GM19023 (cell line): ENCODE measurements around the gene IGFL1.
"Not testable (repeated sequence)": the region's sequence is repeated elsewhere in the genome, so short reads cannot be mapped to it uniquely, and the experiment has no call there.

Source experiments
- ATAC-seq: cut with Tn5 transposase; IDR thresholded peaks from one replicate; pipeline ENCODE4 v1.9.1; 2021; ENCODE audit warnings: mild to moderate bottlenecking, moderate library complexity; ENCODE audit not compliant: unreplicated experiment

Gene IGFL1

DNA sequence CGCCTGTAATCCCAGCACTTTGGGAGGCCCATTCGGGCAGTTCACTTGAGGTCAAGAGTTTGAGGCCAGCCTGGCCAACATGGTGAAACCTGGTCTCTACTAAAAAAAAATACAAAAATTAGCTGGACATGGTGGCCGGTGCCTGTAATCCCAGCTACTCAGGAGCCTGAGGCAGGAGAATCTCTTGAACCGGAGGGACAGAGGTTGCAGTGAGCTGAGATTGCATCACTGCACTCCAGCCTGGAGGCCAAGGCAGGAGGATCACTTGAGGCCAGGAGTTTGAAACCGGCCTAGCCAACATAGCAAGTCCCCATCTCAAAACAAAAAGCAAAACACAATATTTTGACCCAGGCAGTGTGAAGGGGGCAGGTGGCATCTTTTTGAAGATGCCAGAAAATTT, 35.3 kb downstream of the IGFL1 start:
- ATAC-seq: not testable (repeated sequence)

DNA sequence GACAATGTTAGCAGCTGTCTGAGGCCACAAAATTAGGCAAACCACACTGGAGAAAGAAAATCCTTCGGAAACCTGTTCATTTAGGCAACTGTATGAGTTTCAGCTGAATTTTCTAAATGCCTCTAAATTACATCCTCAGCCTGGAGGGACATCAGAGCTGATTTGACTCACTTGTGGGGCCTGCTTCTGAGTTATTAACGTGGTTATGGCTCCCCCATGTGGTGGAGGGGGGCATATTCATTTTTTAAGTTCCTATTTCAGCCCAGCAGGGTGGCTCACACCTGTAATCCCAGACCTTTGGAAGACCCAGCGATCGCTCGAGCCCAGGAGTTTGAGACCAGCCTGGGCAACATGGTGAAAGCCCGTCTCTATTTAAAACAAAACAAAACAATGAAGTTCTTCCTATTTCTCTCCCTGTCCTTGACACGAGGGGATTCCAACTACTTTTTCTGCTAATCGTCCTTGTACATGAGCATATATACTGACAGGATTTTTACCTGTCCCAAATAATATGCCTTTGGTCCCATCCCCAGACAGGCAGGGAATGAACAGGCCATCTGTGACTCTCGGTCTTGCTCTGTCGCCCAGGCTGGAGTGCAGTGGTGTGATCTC, 35.8 kb downstream of the IGFL1 start:
- no peak for ATAC-seq

DNA sequence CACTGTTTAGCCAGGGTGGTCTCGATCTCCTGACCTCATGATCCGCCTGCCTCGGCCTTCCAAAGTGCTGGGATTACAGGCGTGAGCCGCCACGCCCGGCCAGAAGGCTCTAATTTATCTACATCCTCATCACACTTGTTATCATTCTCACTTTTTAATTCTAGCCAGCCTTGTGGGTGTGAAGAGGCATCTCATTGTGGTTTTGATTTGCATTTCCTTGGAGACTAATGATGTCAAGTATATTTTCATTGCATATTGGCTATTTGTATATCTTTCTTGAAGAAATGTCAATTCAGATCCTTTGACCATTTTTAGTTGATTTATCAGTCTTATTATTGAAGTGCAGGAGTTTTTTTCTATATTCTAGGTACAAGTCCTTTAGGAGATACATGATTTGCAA, 39.6 kb downstream of the IGFL1 start:
- ATAC-seq: no peak

DNA sequence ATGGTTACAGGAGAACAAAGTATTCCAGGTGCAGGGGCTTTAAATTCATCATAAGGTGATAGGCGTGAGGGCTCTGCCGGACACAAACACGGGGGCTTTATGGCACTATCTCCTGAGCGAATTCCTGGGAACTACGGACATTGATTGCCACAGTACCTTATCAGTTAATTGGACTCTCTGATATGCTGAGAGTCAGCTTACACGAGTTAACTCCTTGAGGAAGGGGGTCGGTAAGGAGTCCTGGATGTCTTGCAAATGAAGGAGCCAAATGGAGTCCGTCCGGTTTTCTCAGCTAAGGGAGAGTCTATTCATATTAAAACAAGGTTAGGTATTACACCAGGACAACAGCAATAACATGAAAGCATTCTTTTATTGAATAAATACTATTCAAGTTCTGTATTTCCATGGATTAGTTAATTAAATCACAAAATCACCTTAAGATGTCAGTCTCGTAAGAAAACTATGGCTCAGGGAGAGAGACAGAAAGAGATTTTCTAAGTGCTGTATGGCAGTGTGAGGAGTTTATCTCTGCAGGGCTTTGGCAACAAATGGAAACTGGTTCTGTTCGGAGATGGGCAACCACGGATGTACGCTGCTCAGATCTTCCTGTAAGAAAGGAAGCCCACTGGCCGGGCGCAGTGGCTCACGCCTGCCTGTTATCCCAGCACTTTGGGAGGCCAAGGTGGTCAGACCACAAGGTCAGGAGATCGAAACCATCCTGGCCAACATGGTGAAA, 41.1 kb downstream of the IGFL1 start:
- no peak for ATAC-seq

DNA sequence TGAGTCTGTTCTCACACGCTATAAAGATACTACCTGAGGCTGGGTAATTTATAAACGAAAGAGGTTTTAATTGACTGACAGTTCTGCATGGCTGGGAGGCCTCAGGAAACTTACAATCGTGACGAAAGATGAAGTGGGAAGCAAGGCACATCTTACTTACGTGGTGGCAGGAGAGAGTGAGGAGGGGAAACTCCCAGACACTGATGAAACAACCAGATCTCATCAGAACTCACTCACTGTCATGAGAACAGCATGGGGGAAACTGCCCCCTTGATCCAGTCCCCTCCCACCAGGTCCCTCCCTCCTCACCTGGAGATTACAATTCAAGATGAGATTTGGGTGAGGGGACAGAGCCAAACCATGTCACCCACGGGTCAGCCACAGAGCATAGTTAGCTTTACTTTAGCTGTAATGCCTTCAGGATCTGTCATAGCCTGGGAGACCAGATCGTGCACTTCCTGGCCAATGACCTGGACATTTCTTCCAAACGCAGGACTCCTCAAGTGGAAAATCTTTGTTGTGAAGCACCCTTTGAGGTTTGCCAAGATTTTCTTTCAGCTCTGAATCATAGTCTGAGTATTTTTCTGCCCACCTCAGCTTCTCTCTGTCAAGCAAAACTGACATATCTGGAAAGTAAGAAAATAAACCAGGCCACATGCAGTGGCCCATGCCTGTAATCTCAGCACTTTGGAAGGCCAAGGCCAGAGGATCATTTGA, 42.1 kb downstream of the IGFL1 start:
- no peak for ATAC-seq

DNA sequence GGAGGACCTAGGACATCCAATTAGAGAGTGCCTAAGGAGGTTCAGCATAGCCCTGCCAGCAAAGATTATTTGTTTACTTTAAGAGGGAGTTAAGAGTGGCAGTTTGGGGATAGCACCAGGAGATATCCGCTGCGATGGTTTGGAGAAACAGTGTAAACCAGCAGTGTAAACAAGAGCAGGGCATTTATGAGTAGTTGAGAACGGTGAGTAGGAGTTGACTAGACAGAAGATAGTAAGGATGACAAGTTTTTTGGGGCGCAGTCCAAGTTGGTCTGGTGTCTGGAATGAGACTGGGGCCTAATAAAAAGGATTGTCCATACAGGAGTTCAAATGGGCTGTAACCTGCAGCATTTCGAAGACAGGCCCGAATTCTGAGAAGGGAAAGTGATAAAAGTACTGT, 44.4 kb downstream of the IGFL1 start:
- not testable (repeated sequence) for ATAC-seq

DNA sequence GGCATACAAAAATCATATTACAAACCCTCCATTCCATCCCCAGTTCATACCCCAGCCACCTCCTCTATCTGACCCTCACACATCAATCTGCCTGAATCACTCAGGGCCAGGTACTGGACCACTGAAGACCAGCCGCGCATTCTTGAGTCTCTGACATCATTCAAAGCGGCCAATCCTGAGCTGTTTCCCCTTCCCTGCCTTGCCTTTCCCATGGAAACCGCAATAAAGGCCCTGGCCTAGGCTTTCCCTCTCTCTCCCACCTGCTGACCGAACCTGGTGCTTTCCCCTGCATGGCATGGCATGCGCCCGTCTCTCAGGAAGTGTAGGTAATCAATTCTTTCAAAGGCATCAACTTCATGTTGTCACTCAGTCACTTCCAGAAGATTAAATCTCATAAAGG, 49.6 kb downstream of the IGFL1 start:
- ATAC-seq: no peak
